Measurements from ENCODE around the gene PRSS3. TPM values are rescaled to one million over a fixed set of nuclear protein-coding genes. Genes with fewer than 3 reads are reported as not detected.

PRSS3 gene
- polyA plus RNA-seq, 1 donor (not counting 4 experiments of a cell fraction or from before 2014, with no cell fraction given): 9.1 TPM

DNA sequence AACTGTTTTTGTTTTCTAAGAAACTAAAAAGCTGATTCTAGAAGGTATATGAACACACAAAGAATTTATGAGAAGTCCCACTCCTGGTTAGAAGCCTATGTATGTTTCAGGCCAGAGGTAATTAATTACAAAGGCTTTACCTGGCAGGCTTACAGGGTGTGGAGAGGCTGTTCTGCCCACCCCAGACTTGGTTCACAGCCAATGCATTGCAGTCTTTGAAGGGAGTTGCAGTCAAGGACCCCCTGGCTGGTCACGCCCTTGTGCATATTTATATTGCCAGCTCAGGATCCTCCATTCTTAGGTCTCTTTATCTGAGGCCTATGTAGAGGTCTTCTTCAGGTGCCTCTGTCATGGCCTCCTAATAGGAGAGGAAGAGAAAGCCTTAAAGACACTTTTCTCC lies 13.6 kb upstream of the PRSS3 start:
- no peak for FAIRE-seq

DNA sequence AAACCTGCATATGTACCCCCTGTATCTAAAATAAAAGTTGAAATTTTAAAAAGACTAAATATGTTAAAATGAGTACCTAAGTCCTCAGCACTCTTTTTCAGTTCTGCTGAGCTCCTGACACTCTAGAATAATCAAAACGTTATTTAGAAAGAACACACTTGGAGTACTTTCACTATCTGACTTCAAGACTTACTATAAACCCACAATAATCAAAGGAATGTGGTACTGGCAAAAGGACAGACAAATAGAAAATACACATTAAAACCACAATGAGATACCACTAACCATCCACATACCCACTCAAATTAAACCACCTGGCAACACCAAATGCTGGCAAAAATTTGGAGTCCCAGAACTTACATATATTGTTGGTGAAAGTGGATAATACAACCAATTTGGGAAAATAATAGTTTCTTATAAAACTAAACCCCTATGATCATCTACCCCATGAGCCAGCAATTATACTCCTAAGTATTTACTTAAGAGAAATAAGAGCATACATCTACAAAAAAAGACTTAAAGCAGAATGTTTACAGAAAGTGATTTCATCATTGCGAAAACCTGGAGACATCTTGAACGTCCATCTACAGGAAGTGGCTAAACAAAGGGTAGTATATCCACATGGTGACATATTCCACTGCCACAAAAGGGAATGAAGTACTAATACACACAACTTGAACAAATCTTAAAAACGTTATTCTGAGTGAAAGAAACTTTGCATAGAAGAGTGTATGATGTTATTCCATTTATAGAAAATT lies 12.8 kb upstream of the PRSS3 start:
- Histone ChIP-seq H3K36me3 (ENCODE audit: control insufficient read depth in 2 of 2, extremely low read depth in 1 of 2, insufficient read depth in 2 of 2, low read length in 2 of 2) (peaks cover 0 to 3% of the 10 kb centered on the region in 2 experiments), H3K9ac (ENCODE audit: control insufficient read depth, extremely low read depth, insufficient read depth, low read length) (no peak overlapping the region), H3K27ac (ENCODE audit: control insufficient read depth, insufficient read depth, low read length) (no peak overlapping the region), H3K4me1 (ENCODE audit: control insufficient read depth, extremely low read depth, insufficient read depth, low read length) (peaks cover 31% of the 10 kb centered on the region), H2AFZ (ENCODE audit: control insufficient read depth, low read length) (no peak overlapping the region), H4K20me1 (ENCODE audit: control insufficient read depth, extremely low read depth, insufficient read depth, low read length) (no peaks in the 10 kb centered on the region), H3K27me3 (ENCODE audit: control insufficient read depth, extremely low read depth, insufficient read depth, low read length) (no peaks in the 10 kb centered on the region), H3K79me2 (ENCODE audit: control insufficient read depth, insufficient read depth, low read length) (no peaks in the 10 kb centered on the region), H3K9me3 (ENCODE audit: control insufficient read depth, low read depth, low read length) (no peaks in the 10 kb centered on the region), H3K9me1 (ENCODE audit: control insufficient read depth, extremely low read depth, insufficient read depth, low read length) (no peaks in the 10 kb centered on the region), H3K4me3 (ENCODE audit: control insufficient read depth in 2 of 3, extremely low read depth in 1 of 3, insufficient read depth in 2 of 3, low read depth in 1 of 3, low read length in 3 of 3) (no peak overlapping the region), H3K4me2 (ENCODE audit: control insufficient read depth, extremely low read depth, insufficient read depth, low read depth, low read length) (no peak overlapping the region)
- dilution Hi-C loops (cut with MboI; ENCODE audit: extremely low pct_ligation_motif_present, low sequenced_read_pairs): no loop called here
- no peak for DNase-seq (ENCODE audit: low read depth, low spot score)
- FAIRE-seq: no peak
- no peak for TF ChIP-seq EZH2 (IDR thresholded peaks at IDR 0.05; ENCODE audit: low read length)
- TF ChIP-seq, protein P1, sequence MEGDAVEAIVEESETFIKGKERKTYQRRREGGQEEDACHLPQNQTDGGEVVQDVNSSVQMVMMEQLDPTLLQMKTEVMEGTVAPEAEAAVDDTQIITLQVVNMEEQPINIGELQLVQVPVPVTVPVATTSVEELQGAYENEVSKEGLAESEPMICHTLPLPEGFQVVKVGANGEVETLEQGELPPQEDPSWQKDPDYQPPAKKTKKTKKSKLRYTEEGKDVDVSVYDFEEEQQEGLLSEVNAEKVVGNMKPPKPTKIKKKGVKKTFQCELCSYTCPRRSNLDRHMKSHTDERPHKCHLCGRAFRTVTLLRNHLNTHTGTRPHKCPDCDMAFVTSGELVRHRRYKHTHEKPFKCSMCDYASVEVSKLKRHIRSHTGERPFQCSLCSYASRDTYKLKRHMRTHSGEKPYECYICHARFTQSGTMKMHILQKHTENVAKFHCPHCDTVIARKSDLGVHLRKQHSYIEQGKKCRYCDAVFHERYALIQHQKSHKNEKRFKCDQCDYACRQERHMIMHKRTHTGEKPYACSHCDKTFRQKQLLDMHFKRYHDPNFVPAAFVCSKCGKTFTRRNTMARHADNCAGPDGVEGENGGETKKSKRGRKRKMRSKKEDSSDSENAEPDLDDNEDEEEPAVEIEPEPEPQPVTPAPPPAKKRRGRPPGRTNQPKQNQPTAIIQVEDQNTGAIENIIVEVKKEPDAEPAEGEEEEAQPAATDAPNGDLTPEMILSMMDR (optimal IDR thresholded peaks at IDR 0.05 in 1 of 3, IDR thresholded peaks at IDR 0.05 in 1 of 3, conservative IDR thresholded peaks at IDR 0.05 in 1 of 3; ENCODE audit: extremely low read depth in 1 of 3, insufficient read depth in 2 of 3, low read length in 3 of 3): no peak

More for the DNA sequence above, 13.6 kb upstream of the PRSS3 start:
- TF ChIP-seq, protein P1 (optimal IDR thresholded peaks at IDR 0.05 in 1 of 3, IDR thresholded peaks at IDR 0.05 in 1 of 3, conservative IDR thresholded peaks at IDR 0.05 in 1 of 3; ENCODE audit: extremely low read depth in 1 of 3, insufficient read depth in 2 of 3, low read length in 3 of 3): no peak
- TF ChIP-seq EZH2 (IDR thresholded peaks at IDR 0.05; ENCODE audit: low read length): no peak
- H3K79me2 ChIP-seq (ENCODE audit: control insufficient read depth, insufficient read depth, low read length): no peaks in the 10 kb centered on the region
- H3K4me2 ChIP-seq (ENCODE audit: control insufficient read depth, extremely low read depth, insufficient read depth, low read depth, low read length): no peak overlapping the region
- H4K20me1 ChIP-seq (ENCODE audit: control insufficient read depth, extremely low read depth, insufficient read depth, low read length): no peaks in the 10 kb centered on the region
- H2AFZ ChIP-seq (ENCODE audit: control insufficient read depth, low read length): no peak overlapping the region
- no peaks in the 10 kb centered on the region for H3K9me1 ChIP-seq (ENCODE audit: control insufficient read depth, extremely low read depth, insufficient read depth, low read length)
- H3K4me3 ChIP-seq (ENCODE audit: control insufficient read depth in 2 of 3, extremely low read depth in 1 of 3, insufficient read depth in 2 of 3, low read depth in 1 of 3, low read length in 3 of 3): no peak overlapping the region
- dilution Hi-C loops (cut with MboI; ENCODE audit: extremely low pct_ligation_motif_present, low sequenced_read_pairs): no loop called here
- no peak overlapping the region for H3K9ac ChIP-seq (ENCODE audit: control insufficient read depth, extremely low read depth, insufficient read depth, low read length)
- no peaks in the 10 kb centered on the region for H3K27me3 ChIP-seq (ENCODE audit: control insufficient read depth, extremely low read depth, insufficient read depth, low read length)
- peaks cover 31% of the 10 kb centered on the region for H3K4me1 ChIP-seq (ENCODE audit: control insufficient read depth, extremely low read depth, insufficient read depth, low read length)
- no peak for DNase-seq (ENCODE audit: low read depth, low spot score)
- peaks cover 0 to 3% of the 10 kb centered on the region in 2 experiments for H3K36me3 ChIP-seq (ENCODE audit: control insufficient read depth in 2 of 2, extremely low read depth in 1 of 2, insufficient read depth in 2 of 2, low read length in 2 of 2)
- no peak overlapping the region for H3K27ac ChIP-seq (ENCODE audit: control insufficient read depth, insufficient read depth, low read length)
- H3K9me3 ChIP-seq (ENCODE audit: control insufficient read depth, low read depth, low read length): no peaks in the 10 kb centered on the region
